ENCODE measurements around the gene PTPRM.

PTPRM gene

GRCh38 chr18:8174771-8175170 lies 607.7 kb downstream of the PTPRM start:
- no peak for TF ChIP-seq EZH2phosphoT487 (IDR thresholded peaks at IDR 0.05; ENCODE audit: borderline replicate concordance)
- TF ChIP-seq CTCF (conservative IDR thresholded peaks at IDR 0.05; ENCODE audit: low read length), result no peak
- H3K79me2 ChIP-seq (ENCODE audit: insufficient read depth, low read length), result no peaks in the 10 kb centered on the region
- H3K27me3 ChIP-seq (ENCODE audit: insufficient read depth, low read length, poor library complexity, severe bottlenecking), result no peaks in the 10 kb centered on the region
- no peaks in the 10 kb centered on the region for H3F3A ChIP-seq (ENCODE audit: low read depth)
- no peak overlapping the region for H3K9ac ChIP-seq (ENCODE audit: low read depth, low read length, poor library complexity, severe bottlenecking)
- H3K9me3 ChIP-seq (ENCODE audit: insufficient read depth, low read depth, low read length), result no peaks in the 10 kb centered on the region
- H3K4me3 ChIP-seq (ENCODE audit: low read length, poor library complexity, severe bottlenecking), result no peak overlapping the region
- H4K20me1 ChIP-seq (ENCODE audit: insufficient read depth, low read length, poor library complexity, severe bottlenecking), result no peaks in the 10 kb centered on the region
- no peaks in the 10 kb centered on the region for H3K9me2 ChIP-seq (replicated peaks; ENCODE audit: low read depth, low read length)
- H3K4me1 ChIP-seq (ENCODE audit: insufficient read depth, low read length, poor library complexity, severe bottlenecking), result no peaks in the 10 kb centered on the region
- H3K36me3 ChIP-seq (ENCODE audit: insufficient read depth, low read length), result no peaks in the 10 kb centered on the region
- no peak overlapping the region for H2AFZ ChIP-seq (ENCODE audit: low read length)
- no peak overlapping the region for H3K4me2 ChIP-seq (ENCODE audit: low read depth, low read length, poor library complexity, severe bottlenecking)

GRCh38 chr18:8175501-8176061 lies 608.5 kb downstream of the PTPRM start:
- Histone ChIP-seq H3F3A (ENCODE audit: low read depth) (no peaks in the 10 kb centered on the region), H2AFZ (ENCODE audit: low read length) (no peak overlapping the region), H3K4me2 (ENCODE audit: low read depth, low read length, poor library complexity, severe bottlenecking) (no peak overlapping the region), H3K9me2 (replicated peaks; ENCODE audit: low read depth, low read length) (no peaks in the 10 kb centered on the region), H3K27me3 (ENCODE audit: insufficient read depth, low read length, poor library complexity, severe bottlenecking) (no peaks in the 10 kb centered on the region), H3K9me3 (ENCODE audit: insufficient read depth, low read depth, low read length) (no peaks in the 10 kb centered on the region), H3K4me3 (ENCODE audit: low read length, poor library complexity, severe bottlenecking) (no peak overlapping the region), H3K9ac (ENCODE audit: low read depth, low read length, poor library complexity, severe bottlenecking) (no peak overlapping the region), H4K20me1 (ENCODE audit: insufficient read depth, low read length, poor library complexity, severe bottlenecking) (no peaks in the 10 kb centered on the region), H3K36me3 (ENCODE audit: insufficient read depth, low read length) (no peaks in the 10 kb centered on the region), H3K79me2 (ENCODE audit: insufficient read depth, low read length) (no peaks in the 10 kb centered on the region), H3K4me1 (ENCODE audit: insufficient read depth, low read length, poor library complexity, severe bottlenecking) (no peaks in the 10 kb centered on the region)
- TF ChIP-seq CTCF (conservative IDR thresholded peaks at IDR 0.05; ENCODE audit: low read length), result no peak
- TF ChIP-seq EZH2phosphoT487 (IDR thresholded peaks at IDR 0.05; ENCODE audit: borderline replicate concordance), result no peak

GRCh38 chr18:8176109-8176508 lies 609.0 kb downstream of the PTPRM start:
- no peak overlapping the region for H3K4me3 ChIP-seq (ENCODE audit: low read length, poor library complexity, severe bottlenecking)
- no peaks in the 10 kb centered on the region for H4K20me1 ChIP-seq (ENCODE audit: insufficient read depth, low read length, poor library complexity, severe bottlenecking)
- H3K79me2 ChIP-seq (ENCODE audit: insufficient read depth, low read length), result no peaks in the 10 kb centered on the region
- no peaks in the 10 kb centered on the region for H3F3A ChIP-seq (ENCODE audit: low read depth)
- no peaks in the 10 kb centered on the region for H3K9me3 ChIP-seq (ENCODE audit: insufficient read depth, low read depth, low read length)
- no peaks in the 10 kb centered on the region for H3K36me3 ChIP-seq (ENCODE audit: insufficient read depth, low read length)
- H3K9ac ChIP-seq (ENCODE audit: low read depth, low read length, poor library complexity, severe bottlenecking), result no peak overlapping the region
- no peak for TF ChIP-seq CTCF (conservative IDR thresholded peaks at IDR 0.05; ENCODE audit: low read length)
- TF ChIP-seq EZH2phosphoT487 (IDR thresholded peaks at IDR 0.05; ENCODE audit: borderline replicate concordance), result no peak
- no peaks in the 10 kb centered on the region for H3K27me3 ChIP-seq (ENCODE audit: insufficient read depth, low read length, poor library complexity, severe bottlenecking)
- no peak overlapping the region for H2AFZ ChIP-seq (ENCODE audit: low read length)
- H3K4me2 ChIP-seq (ENCODE audit: low read depth, low read length, poor library complexity, severe bottlenecking), result no peak overlapping the region
- H3K4me1 ChIP-seq (ENCODE audit: insufficient read depth, low read length, poor library complexity, severe bottlenecking), result no peaks in the 10 kb centered on the region
- no peaks in the 10 kb centered on the region for H3K9me2 ChIP-seq (replicated peaks; ENCODE audit: low read depth, low read length)

All from Loucy (cell line).